ENCODE results near the gene RHOBTB1.

DNA sequence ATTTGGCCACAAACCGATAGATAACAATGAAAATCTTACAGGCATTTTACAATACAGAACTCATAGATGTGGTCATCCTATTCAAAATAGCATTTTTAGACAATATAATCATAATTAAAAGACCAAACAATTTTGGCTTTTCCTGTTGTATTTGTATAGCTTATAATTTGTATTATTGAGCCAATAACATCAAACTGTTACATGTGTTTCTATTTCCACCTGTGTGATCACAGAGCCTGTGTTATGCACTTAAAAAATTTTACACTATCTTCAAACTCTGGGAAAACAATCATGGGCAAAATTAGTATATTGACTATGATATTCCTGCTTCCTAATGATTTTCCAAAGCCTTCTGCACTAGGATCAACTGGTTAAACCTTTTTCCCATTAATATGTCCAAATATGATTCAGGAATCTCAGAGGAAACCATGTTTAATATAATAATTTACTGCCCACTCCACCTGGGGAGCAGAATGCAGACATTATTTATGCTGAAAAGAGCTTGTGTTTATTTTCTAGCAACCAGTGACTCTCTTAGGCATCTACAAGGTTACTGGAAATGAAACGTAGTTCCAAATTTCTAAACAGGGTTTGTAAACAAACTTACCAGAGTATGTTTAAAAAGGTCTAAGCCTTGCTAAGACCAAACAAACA is 1.7 kb downstream of the RHOBTB1 start:
- TF ChIP-seq, protein P1, sequence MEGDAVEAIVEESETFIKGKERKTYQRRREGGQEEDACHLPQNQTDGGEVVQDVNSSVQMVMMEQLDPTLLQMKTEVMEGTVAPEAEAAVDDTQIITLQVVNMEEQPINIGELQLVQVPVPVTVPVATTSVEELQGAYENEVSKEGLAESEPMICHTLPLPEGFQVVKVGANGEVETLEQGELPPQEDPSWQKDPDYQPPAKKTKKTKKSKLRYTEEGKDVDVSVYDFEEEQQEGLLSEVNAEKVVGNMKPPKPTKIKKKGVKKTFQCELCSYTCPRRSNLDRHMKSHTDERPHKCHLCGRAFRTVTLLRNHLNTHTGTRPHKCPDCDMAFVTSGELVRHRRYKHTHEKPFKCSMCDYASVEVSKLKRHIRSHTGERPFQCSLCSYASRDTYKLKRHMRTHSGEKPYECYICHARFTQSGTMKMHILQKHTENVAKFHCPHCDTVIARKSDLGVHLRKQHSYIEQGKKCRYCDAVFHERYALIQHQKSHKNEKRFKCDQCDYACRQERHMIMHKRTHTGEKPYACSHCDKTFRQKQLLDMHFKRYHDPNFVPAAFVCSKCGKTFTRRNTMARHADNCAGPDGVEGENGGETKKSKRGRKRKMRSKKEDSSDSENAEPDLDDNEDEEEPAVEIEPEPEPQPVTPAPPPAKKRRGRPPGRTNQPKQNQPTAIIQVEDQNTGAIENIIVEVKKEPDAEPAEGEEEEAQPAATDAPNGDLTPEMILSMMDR (conservative IDR thresholded peaks at IDR 0.05): no peak
- TF ChIP-seq ZFX (IDR thresholded peaks at IDR 0.05): no peak
